Stimulated activated CD4-positive, alpha-beta T cell treated with anti-CD3 and anti-CD28 coated beads, TNF-alpha, amount 100 ng/mL, for 24 hours (primary cell): ENCODE measurements around the gene SEMA3G.

Source experiments
- DNase-seq, 3 experiments: peaks; one replicate each; pipeline ENCODE4 v3.0.0-alpha.2; 2020; ENCODE audit warnings: low read depth in 3 of 3

Gene SEMA3G

GRCh38 chr3:52479877-52480575 is 35.1 kb upstream of the SEMA3G start:
- DNase-seq = no peak

- no peak for DNase-seq
Observed at GRCh38 chr3:52479037-52479876, 34.4 kb upstream of the SEMA3G start.

GRCh38 chr3:52477796-52478095 is 32.8 kb upstream of the SEMA3G start:
- no peak for DNase-seq

- no peak for DNase-seq
Observed at GRCh38 chr3:52477076-52477795, 32.3 kb upstream of the SEMA3G start.

- no peak for DNase-seq
Observed at GRCh38 chr3:52473026-52473425, 28.1 kb upstream of the SEMA3G start.

GRCh38 chr3:52472239-52473000 is 27.5 kb upstream of the SEMA3G start:
- DNase-seq = no peak

GRCh38 chr3:52471371-52472238 is 26.7 kb upstream of the SEMA3G start:
- DNase-seq = peak in 1 of 3 experiments; percentile 33

GRCh38 chr3:52470920-52471319 is 26.0 kb upstream of the SEMA3G start:
- no peak for DNase-seq

- no peak for DNase-seq
Observed at GRCh38 chr3:52469001-52469400, 24.1 kb upstream of the SEMA3G start.

- no peak for DNase-seq
Observed at GRCh38 chr3:52468336-52468735, 23.4 kb upstream of the SEMA3G start.

- DNase-seq = no peak
Observed at GRCh38 chr3:52463416-52463815, 18.5 kb upstream of the SEMA3G start.

- DNase-seq = no peak
Observed at GRCh38 chr3:52461874-52462273, 17.0 kb upstream of the SEMA3G start.

- DNase-seq = no peak
Observed at GRCh38 chr3:52458770-52459545, 14.1 kb upstream of the SEMA3G start.

GRCh38 chr3:52458031-52458760 is 13.3 kb upstream of the SEMA3G start:
- DNase-seq = no peak

- no peak for DNase-seq
Observed at GRCh38 chr3:52456800-52457183, 11.9 kb upstream of the SEMA3G start.

GRCh38 chr3:52456169-52456799 is 11.4 kb upstream of the SEMA3G start:
- no peak for DNase-seq

- peak; percentile 93 to 96 (median 94) for DNase-seq
Observed at GRCh38 chr3:52455283-52456168, 10.6 kb upstream of the SEMA3G start, which contains the start of gene NISCH. TSS of gene NISCH (plus strand) at chr3:52455604. CDS start at chr3:52455642, 38 bp downstream.

GRCh38 chr3:52454938-52455282 is 10.0 kb upstream of the SEMA3G start:
- no peak for DNase-seq
